ENCODE measurements around the gene AKAP13. TPM values are rescaled to one million over a fixed set of nuclear protein-coding genes. Genes with fewer than 3 reads are reported as not detected.
A peak's percentile ranks its signal among the peaks of the same experiment; 100 is the strongest.

The AKAP13 gene
- polyA plus RNA-seq, 3 donors = 47.9 to 99.7 (median 92.6) TPM

GRCh38 chr15:85587707-85588411 is 207.5 kb downstream of the AKAP13 start:
- Histone ChIP-seq H3K9ac (ENCODE audit: insufficient read depth, low read length, poor library complexity, severe bottlenecking) (no peak overlapping the region), H3K79me2 (ENCODE audit: insufficient read depth, low read length) (peaks cover 100% of the 10 kb centered on the region), H3K27ac (ENCODE audit: low read depth in 1 of 2, low read length in 2 of 2) (peak overlapping the region in 1 of 2 donors; percentile 58), H3K9me3 (replicated peaks in 1 of 2; ENCODE audit: control insufficient read depth in 1 of 2, insufficient read depth in 1 of 2, low read length in 2 of 2) (no peaks in the 10 kb centered on the region), H3K4me3 (replicated peaks in 1 of 3; ENCODE audit: low read depth in 2 of 3, low read length in 3 of 3) (no peak overlapping the region), H3K4me1 (ENCODE audit: control insufficient read depth in 1 of 2, insufficient read depth in 2 of 2, low read length in 2 of 2) (peaks cover 23 to 27% of the 10 kb centered on the region in 2 donors), H4K20me1 (ENCODE audit: insufficient read depth, low read length) (peaks cover 90% of the 10 kb centered on the region), H3K27me3 (ENCODE audit: control insufficient read depth in 2 of 2, insufficient read depth in 2 of 2, low read length in 2 of 2) (no peaks in the 10 kb centered on the region), H3K36me3 (replicated peaks in 1 of 2; ENCODE audit: control insufficient read depth in 1 of 2, insufficient read depth in 2 of 2, low read length in 2 of 2) (peaks cover 72 to 88% of the 10 kb centered on the region in 2 donors), H2AFZ (ENCODE audit: insufficient read depth, low read depth, low read length, poor library complexity, severe bottlenecking) (no peak overlapping the region), H3K4me2 (replicated peaks; ENCODE audit: extremely low read depth, low read length, poor library complexity, severe bottlenecking) (no peak overlapping the region)
- H3K4me3 Mint-ChIP-seq = no peak overlapping the region
- peaks cover 79 to 85% of the 10 kb centered on the region in 2 donors for H3K36me3 Mint-ChIP-seq
- H3K27ac Mint-ChIP-seq = peak overlapping the region; percentile 65 to 91 (median 81)
- DNase-seq = peak; percentile 30 to 67 (median 64)
- WGBS (ENCODE audit: insufficient coverage) = 100% methylated on average over 2 of the region's 10 CpGs
- TF ChIP-seq, protein P1, sequence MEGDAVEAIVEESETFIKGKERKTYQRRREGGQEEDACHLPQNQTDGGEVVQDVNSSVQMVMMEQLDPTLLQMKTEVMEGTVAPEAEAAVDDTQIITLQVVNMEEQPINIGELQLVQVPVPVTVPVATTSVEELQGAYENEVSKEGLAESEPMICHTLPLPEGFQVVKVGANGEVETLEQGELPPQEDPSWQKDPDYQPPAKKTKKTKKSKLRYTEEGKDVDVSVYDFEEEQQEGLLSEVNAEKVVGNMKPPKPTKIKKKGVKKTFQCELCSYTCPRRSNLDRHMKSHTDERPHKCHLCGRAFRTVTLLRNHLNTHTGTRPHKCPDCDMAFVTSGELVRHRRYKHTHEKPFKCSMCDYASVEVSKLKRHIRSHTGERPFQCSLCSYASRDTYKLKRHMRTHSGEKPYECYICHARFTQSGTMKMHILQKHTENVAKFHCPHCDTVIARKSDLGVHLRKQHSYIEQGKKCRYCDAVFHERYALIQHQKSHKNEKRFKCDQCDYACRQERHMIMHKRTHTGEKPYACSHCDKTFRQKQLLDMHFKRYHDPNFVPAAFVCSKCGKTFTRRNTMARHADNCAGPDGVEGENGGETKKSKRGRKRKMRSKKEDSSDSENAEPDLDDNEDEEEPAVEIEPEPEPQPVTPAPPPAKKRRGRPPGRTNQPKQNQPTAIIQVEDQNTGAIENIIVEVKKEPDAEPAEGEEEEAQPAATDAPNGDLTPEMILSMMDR (IDR thresholded peaks at IDR 0.05) = no peak
- H3K9me3 Mint-ChIP-seq = no peaks in the 10 kb centered on the region
- intact Hi-C loops (cut with micrococcal nuclease) = loop anchor here in 1 of 2 donors (10.0 kb wide), 1 partner anchor 103 kb away; no protein-coding TSS in a partner anchor
- H3K27me3 Mint-ChIP-seq (ENCODE audit: low read depth in 3 of 3) = no peaks in the 10 kb centered on the region
- H3K4me1 Mint-ChIP-seq = peaks cover 36% of the 10 kb centered on the region

- Histone ChIP-seq H3K4me1 (ENCODE audit: control insufficient read depth in 1 of 2, insufficient read depth in 2 of 2, low read length in 2 of 2) (peaks cover 14 to 19% of the 10 kb centered on the region in 2 donors), H3K9me3 (replicated peaks in 1 of 2; ENCODE audit: control insufficient read depth in 1 of 2, insufficient read depth in 1 of 2, low read length in 2 of 2) (no peaks in the 10 kb centered on the region), H3K27me3 (ENCODE audit: control insufficient read depth in 2 of 2, insufficient read depth in 2 of 2, low read length in 2 of 2) (no peaks in the 10 kb centered on the region), H4K20me1 (ENCODE audit: insufficient read depth, low read length) (peaks cover 96% of the 10 kb centered on the region), H3K4me2 (replicated peaks; ENCODE audit: extremely low read depth, low read length, poor library complexity, severe bottlenecking) (no peak overlapping the region), H3K79me2 (ENCODE audit: insufficient read depth, low read length) (peaks cover 100% of the 10 kb centered on the region), H2AFZ (ENCODE audit: insufficient read depth, low read depth, low read length, poor library complexity, severe bottlenecking) (no peak overlapping the region), H3K36me3 (replicated peaks in 1 of 2; ENCODE audit: control insufficient read depth in 1 of 2, insufficient read depth in 2 of 2, low read length in 2 of 2) (peaks cover 80 to 89% of the 10 kb centered on the region in 2 donors), H3K27ac (ENCODE audit: low read depth in 1 of 2, low read length in 2 of 2) (peak overlapping the region in 1 of 2 donors; percentile 58), H3K9ac (ENCODE audit: insufficient read depth, low read length, poor library complexity, severe bottlenecking) (no peak overlapping the region), H3K4me3 (replicated peaks in 1 of 3; ENCODE audit: low read depth in 2 of 3, low read length in 3 of 3) (no peak overlapping the region)
- 47% methylated on average over 2 of the region's 3 CpGs for WGBS (ENCODE audit: insufficient coverage)
- no peak for DNase-seq
- intact Hi-C loops (cut with micrococcal nuclease) = loop anchor here in 1 of 2 donors (10.0 kb wide), 1 partner anchor 104 kb away; no protein-coding TSS in a partner anchor
- Mint-ChIP-seq H3K9me3 (no peaks in the 10 kb centered on the region), H3K4me1 (peaks cover 28% of the 10 kb centered on the region), H3K36me3 (peaks cover 79 to 83% of the 10 kb centered on the region in 2 donors), H3K27me3 (ENCODE audit: low read depth in 3 of 3) (no peaks in the 10 kb centered on the region), H3K27ac (peak overlapping the region; percentile 65 to 91 (median 81)), H3K4me3 (no peak overlapping the region)
- TF ChIP-seq, protein P1 (IDR thresholded peaks at IDR 0.05) = no peak
These were observed 208.3 kb downstream of the AKAP13 start for GRCh38 chr15:85588677-85589076.
